HL-60 (cell line): ENCODE data around the gene MTHFSD.

Experiments used
- DNase-seq, 2 experiments: peaks; one replicate each; pipeline ENCODE4 v3.0.0-alpha.2; 2010 to 2020; ENCODE audit warnings: low read depth in 1 of 2, low spot score in 1 of 2
- H3K27ac ChIP-seq: fragments of 250-450 bp; sonication (Bioruptor Pico); replicated peaks from 2 replicates; pipeline ENCODE4 v1.5.1; 2020; ENCODE audit warnings: mild to moderate bottlenecking, moderate library complexity
- H3K27me3 ChIP-seq: fragments of 250-450 bp; sonication (Bioruptor Pico); 2 replicates; pipeline ENCODE4 v1.5.1; 2021; ENCODE audit warnings: mild to moderate bottlenecking, moderate library complexity; ENCODE audit not compliant: insufficient read depth, poor library complexity, severe bottlenecking
- H3K4me3 ChIP-seq: replicated peaks from 2 replicates; pipeline ENCODE4 v1.5.1; 2011; ENCODE audit warnings: mild to moderate bottlenecking, control low read depth, low read length; ENCODE audit not compliant: insufficient read depth
- CTCF ChIP-seq: IDR thresholded peaks from one replicate; pipeline ENCODE4 v1.5.1; 2011; ENCODE audit warnings: low read length, control low read depth, inconsistent platforms; ENCODE audit not compliant: insufficient read depth
- GABPA ChIP-seq: IDR thresholded peaks from 2 replicates; pipeline ENCODE4 v1.6.1; 2012; ENCODE audit warnings: low read depth
- POLR2AphosphoS5 ChIP-seq: IDR thresholded peaks from 2 replicates; pipeline ENCODE4 v1.6.1; 2012; ENCODE audit warnings: low read depth
- REST ChIP-seq: IDR thresholded peaks from 2 replicates; pipeline ENCODE4 v1.6.1; 2012; ENCODE audit warnings: low read depth; ENCODE audit not compliant: insufficient replicate concordance
- SPI1 ChIP-seq: IDR thresholded peaks from 2 replicates; pipeline ENCODE4 v1.6.1; 2012; ENCODE audit warnings: low read depth, mild to moderate bottlenecking, borderline replicate concordance

MTHFSD gene

GRCh38 chr16:86578061-86578599 lies 23.1 kb upstream of the MTHFSD start, which contains the start of gene FOXL1:
Gene FOXL1, plus strand, starts transcription at chr16:86578549. Its CDS starts 175 bp downstream, at chr16:86578724.
- TF ChIP-seq POLR2AphosphoS5 (no peak), GABPA (no peak), CTCF (no peak), SPI1 (no peak), REST (no peak)
- no peak for DNase-seq
- Histone ChIP-seq H3K27me3 (peaks cover 2% of the 10 kb centered on the region), H3K27ac (no peak within 1 kb of the TSS), H3K4me3 (no peak within 1 kb of the TSS)

- Histone ChIP-seq H3K27me3 (peaks cover 2% of the 10 kb centered on the region), H3K4me3 (no peak overlapping the region), H3K27ac (no peak overlapping the region)
- no peak for DNase-seq
- TF ChIP-seq GABPA: no peak
- TF ChIP-seq SPI1: no peak
- TF ChIP-seq POLR2AphosphoS5: no peak
- no peak for TF ChIP-seq CTCF
- TF ChIP-seq REST: no peak
Measured at GRCh38 chr16:86577314-86577971, 22.4 kb upstream of the MTHFSD start.

GRCh38 chr16:86576591-86577313 lies 21.7 kb upstream of the MTHFSD start:
- Histone ChIP-seq H3K4me3 (no peak overlapping the region), H3K27me3 (peaks cover 2% of the 10 kb centered on the region), H3K27ac (no peak overlapping the region)
- TF ChIP-seq POLR2AphosphoS5: no peak
- TF ChIP-seq CTCF: no peak
- no peak for TF ChIP-seq REST
- no peak for TF ChIP-seq GABPA
- TF ChIP-seq SPI1: no peak
- DNase-seq: no peak
